Upper lobe of left lung (tissue), 4 donors: ENCODE data around the gene TBC1D17.

Experiments
- CTCF ChIP-seq, 6 experiments: fragments of 450-650 bp in 4 of 6; fragments of 200-600 bp in 2 of 6; sonication (generic) in 2 of 6; IDR thresholded peaks; one replicate each; pipeline ENCODE4 v1.5.1; 2016 to 2019; ENCODE audit warnings: antibody characterized with exemption in 6 of 6
- EP300 ChIP-seq, 4 donors: sonication (generic); formaldehyde crosslinking; IDR thresholded peaks; one replicate each; pipeline ENCODE4 v1.5.1; 2017; ENCODE audit warnings: antibody characterized with exemption in 4 of 4, control low read depth in 2 of 4
- POLR2A ChIP-seq, 4 donors: fragments of 450-650 bp; IDR thresholded peaks; one replicate each; pipeline ENCODE4 v1.5.1; 2016 to 2017; ENCODE audit warnings: antibody characterized with exemption in 4 of 4, mild to moderate bottlenecking in 2 of 4
- POLR2AphosphoS5 ChIP-seq, 2 donors: sonication (generic); formaldehyde crosslinking; IDR thresholded peaks; one replicate each; pipeline ENCODE4 v1.5.1; 2017; ENCODE audit warnings: antibody characterized with exemption in 2 of 2

GRCh38 chr19:49833599-49833998, 43.9 kb upstream of the TBC1D17 start:
- TF ChIP-seq CTCF (IDR thresholded peaks at IDR 0.05) (no peak), POLR2AphosphoS5 (IDR thresholded peaks at IDR 0.05) (no peak), POLR2A (IDR thresholded peaks at IDR 0.05) (no peak), EP300 (IDR thresholded peaks at IDR 0.05) (no peak)
